Measurements from ENCODE around the gene GID8.

DNA sequence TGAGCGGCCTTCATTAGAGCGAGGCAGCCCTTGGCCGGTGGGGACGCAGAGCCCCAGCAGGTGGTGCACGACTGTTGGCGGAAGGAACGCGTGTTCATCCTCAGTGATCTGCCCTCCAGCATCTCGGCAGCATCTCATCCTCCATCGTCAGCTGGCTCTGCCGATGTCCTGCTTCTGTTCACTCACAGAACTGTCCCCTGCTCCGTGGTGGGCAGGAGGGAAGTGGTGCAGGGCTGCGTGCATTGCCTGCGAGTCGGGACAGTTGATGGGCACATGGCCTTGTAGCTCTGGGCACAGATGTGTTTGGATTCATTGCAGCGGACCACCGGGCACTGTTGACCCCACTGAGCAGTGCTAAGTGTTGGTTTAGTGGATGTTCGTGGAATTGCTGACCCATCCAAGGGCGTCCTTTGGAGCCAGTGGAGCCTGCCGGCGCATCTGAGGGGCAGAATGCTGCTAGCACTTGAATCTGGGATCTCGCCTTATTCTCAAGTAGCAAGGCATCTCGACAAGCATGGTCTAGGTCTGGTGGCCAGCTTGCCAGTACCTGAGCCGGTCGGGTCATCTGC is 7.9 kb downstream of the GID8 start:
- TF ChIP-seq, protein P1, sequence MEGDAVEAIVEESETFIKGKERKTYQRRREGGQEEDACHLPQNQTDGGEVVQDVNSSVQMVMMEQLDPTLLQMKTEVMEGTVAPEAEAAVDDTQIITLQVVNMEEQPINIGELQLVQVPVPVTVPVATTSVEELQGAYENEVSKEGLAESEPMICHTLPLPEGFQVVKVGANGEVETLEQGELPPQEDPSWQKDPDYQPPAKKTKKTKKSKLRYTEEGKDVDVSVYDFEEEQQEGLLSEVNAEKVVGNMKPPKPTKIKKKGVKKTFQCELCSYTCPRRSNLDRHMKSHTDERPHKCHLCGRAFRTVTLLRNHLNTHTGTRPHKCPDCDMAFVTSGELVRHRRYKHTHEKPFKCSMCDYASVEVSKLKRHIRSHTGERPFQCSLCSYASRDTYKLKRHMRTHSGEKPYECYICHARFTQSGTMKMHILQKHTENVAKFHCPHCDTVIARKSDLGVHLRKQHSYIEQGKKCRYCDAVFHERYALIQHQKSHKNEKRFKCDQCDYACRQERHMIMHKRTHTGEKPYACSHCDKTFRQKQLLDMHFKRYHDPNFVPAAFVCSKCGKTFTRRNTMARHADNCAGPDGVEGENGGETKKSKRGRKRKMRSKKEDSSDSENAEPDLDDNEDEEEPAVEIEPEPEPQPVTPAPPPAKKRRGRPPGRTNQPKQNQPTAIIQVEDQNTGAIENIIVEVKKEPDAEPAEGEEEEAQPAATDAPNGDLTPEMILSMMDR (conservative IDR thresholded peaks at IDR 0.05; ENCODE audit: low read depth, low read length) = no peak
- TF ChIP-seq EZH2 (IDR thresholded peaks at IDR 0.05; ENCODE audit: borderline replicate concordance, low read depth, low read length, poor library complexity, severe bottlenecking) = no peak

Measured in A673 (cell line).